ENCODE measurements around the gene NSUN7. TPM values are rescaled to one million over a fixed set of nuclear protein-coding genes. Genes with fewer than 3 reads are reported as not detected.
"Not testable (repeated sequence)": the region's sequence is repeated elsewhere in the genome, so short reads cannot be mapped to it uniquely, and the experiment has no call there.

NSUN7 gene
- total RNA-seq, 2 experiments from 2014 or later: 0.48 to 1.0 TPM

DNA sequence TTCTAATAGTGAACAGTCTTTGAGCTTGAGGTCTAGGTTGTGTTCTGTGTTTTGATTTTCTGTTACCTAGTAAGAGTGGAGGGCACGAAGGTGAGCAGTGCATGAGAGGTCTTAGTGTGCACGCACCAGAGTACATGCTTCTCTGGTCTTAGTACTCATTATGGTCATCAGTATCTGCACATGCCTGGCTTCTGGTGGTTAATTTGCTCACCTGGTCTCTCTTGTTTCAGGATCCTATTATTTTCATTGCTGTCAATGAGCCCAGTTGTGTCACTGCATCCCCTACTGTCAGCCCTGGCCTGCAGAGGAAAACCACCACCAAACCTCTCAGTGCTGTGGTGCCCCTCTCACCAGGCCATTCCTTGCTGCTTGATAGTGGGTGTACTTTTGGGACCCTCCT, 54.8 kb downstream of the NSUN7 start:
- H3K36me3 Mint-ChIP-seq (ENCODE audit: low read depth): no peaks in the 10 kb centered on the region
- no peak overlapping the region for H3K4me3 Mint-ChIP-seq
- peaks cover 18% of the 10 kb centered on the region for H3K27me3 Mint-ChIP-seq
- no peaks in the 10 kb centered on the region for H3K9me3 Mint-ChIP-seq
- H3K4me1 Mint-ChIP-seq: peaks cover 5% of the 10 kb centered on the region
- no peak for DNase-seq
- ChIA-PET POLR2A (no interaction called here), CTCF (interaction anchor here (0.5 kb wide), 1 partner anchor 126 kb away, joined by 3 read pairs; no protein-coding TSS in a partner anchor)
- no peak overlapping the region for H3K27ac Mint-ChIP-seq

DNA sequence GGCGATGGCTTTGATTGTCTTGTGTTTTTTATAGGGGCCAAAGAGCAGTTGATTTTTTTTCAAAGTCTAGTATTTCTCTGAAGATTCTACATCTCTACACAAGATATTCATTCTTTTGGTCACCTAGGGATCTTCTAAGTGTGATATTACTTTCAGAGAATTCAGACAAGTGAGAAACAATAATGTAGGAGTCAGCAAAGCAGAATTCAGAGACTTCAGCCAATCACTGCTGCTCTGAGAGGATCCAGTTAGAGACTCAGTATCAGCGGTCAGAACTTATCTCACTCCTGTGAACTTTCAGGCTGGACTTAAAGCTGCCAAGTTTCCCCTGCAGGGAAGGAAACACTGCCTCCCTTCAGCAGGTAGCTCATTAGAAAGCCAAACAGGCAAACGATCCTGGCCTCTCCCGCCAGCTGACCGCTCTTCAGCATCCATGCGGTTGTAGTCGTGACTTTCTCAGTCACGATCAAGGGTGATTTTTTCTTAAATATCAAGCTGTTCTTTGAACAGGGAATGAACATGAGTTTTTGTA, 59.2 kb downstream of the NSUN7 start:
- no peaks in the 10 kb centered on the region for H3K4me1 Mint-ChIP-seq
- H3K9me3 Mint-ChIP-seq: no peaks in the 10 kb centered on the region
- no peak overlapping the region for H3K27ac Mint-ChIP-seq
- no peaks in the 10 kb centered on the region for H3K36me3 Mint-ChIP-seq (ENCODE audit: low read depth)
- CTCF ChIA-PET: interaction anchor here (1.0 kb wide), 1 partner anchor 32 kb away, joined by 6 read pairs; no protein-coding TSS in a partner anchor
- POLR2A ChIA-PET: no interaction called here
- peaks cover 15% of the 10 kb centered on the region for H3K27me3 Mint-ChIP-seq
- no peak for DNase-seq
- no peak overlapping the region for H3K4me3 Mint-ChIP-seq

DNA sequence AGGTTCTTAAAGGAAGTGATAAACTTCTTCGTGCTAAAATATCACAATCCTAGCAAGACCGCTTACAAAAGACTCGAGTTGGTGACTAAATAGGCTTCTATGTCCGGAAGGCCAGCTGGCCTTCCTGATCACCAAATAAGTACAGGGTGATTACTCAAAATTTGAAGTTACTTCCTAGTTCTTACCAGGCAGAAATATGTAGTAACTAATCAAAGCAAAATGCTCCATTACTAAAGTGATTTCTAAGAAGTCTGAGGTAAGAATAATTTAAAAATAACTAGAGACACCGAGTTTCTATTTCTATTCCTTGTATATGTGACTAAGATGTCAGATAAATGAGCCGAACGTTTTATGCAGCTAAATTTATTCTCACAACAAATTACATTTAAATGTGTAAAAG, 62.2 kb downstream of the NSUN7 start:
- Mint-ChIP-seq H3K27ac (no peak overlapping the region), H3K36me3 (ENCODE audit: low read depth) (no peaks in the 10 kb centered on the region), H3K9me3 (no peaks in the 10 kb centered on the region), H3K4me3 (no peak overlapping the region), H3K27me3 (peaks cover 20% of the 10 kb centered on the region), H3K4me1 (no peaks in the 10 kb centered on the region)
- CTCF ChIA-PET: interaction anchor here (1.3 to 1.7 kb wide), 2 partner anchors 14 to 29 kb away, joined by 3 to 5 read pairs; no protein-coding TSS in a partner anchor
- DNase-seq: no peak
- POLR2A ChIA-PET: no interaction called here

DNA sequence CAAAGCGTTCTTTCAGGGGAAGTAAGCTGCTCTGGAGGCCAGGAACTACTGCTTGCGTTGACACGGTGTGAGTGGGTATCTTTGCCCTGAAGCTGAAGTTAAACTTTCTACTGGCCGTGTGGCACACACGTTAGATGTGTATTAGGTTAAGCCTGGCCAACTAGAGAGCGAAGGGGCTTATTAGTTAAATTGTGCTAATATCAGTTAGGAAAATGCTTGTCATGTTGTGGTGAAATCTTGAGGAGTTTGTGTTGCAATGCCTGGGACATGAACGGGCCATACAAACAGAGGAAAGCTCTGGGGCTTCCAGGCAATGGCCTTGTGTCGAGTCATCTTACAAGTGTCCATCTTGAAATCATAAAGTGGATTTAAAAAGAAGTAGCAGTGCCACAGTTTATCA, 62.6 kb downstream of the NSUN7 start:
- CTCF ChIA-PET: interaction anchor here (1.7 kb wide), 1 partner anchor 15 kb away, joined by 5 read pairs; no protein-coding TSS in a partner anchor
- POLR2A ChIA-PET: no interaction called here
- no peak overlapping the region for H3K27ac Mint-ChIP-seq

DNA sequence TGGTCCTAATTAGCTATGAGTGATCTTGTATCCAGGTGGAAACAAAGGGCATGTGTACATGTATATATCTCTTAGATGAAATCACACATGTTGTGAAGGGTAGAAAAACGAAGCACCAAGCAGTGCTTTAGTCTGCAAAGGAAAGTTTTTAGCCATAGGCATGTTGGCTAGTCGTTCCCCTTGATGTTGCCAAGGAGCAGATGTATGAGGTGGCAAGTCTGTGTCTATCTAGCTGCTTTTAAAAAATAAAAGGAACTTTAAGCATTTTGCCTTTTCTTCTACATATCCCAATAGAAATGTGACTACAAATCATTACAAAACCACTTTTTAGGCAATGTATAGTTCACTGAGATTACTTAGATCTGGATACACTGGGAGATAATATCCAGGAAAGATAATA, 63.1 kb downstream of the NSUN7 start:
- Mint-ChIP-seq H3K27ac (no peak overlapping the region), H3K36me3 (ENCODE audit: low read depth) (no peaks in the 10 kb centered on the region), H3K27me3 (peaks cover 20% of the 10 kb centered on the region), H3K9me3 (no peaks in the 10 kb centered on the region), H3K4me1 (no peaks in the 10 kb centered on the region), H3K4me3 (no peak overlapping the region)
- POLR2A ChIA-PET: no interaction called here
- no peak for DNase-seq
- CTCF ChIA-PET: no interaction called here

More for the DNA sequence above, 62.6 kb downstream of the NSUN7 start:
- Mint-ChIP-seq H3K4me3 (no peak overlapping the region), H3K36me3 (ENCODE audit: low read depth) (no peaks in the 10 kb centered on the region), H3K9me3 (no peaks in the 10 kb centered on the region), H3K4me1 (no peaks in the 10 kb centered on the region), H3K27me3 (peaks cover 20% of the 10 kb centered on the region)
- DNase-seq: no peak

DNA sequence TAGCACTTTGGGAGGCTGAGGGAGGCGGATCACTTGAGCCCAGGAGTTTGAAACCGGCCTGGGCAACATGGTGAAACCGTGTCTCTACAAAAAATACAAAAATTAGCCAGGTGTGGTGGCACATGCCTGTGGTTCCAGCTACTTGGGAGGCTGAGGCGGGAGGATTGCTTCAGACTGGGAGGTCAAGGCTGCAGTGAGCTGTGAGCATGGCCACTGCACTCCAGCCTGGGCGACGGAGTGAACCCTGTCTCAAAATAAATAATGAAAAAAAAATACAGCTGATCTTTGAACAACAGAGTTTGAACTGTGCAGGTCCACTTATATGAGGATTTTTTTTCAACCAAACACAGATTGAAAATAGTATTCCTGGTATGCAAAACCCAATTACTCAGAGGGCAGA, 67.4 kb downstream of the NSUN7 start:
- H3K9me3 Mint-ChIP-seq; H3K27me3 Mint-ChIP-seq; H3K36me3 Mint-ChIP-seq (ENCODE audit: low read depth); H3K27ac Mint-ChIP-seq; DNase-seq; H3K4me3 Mint-ChIP-seq; POLR2A ChIA-PET; H3K4me1 Mint-ChIP-seq: not testable (repeated sequence)
- CTCF ChIA-PET: interaction anchor here (0.6 kb wide), 1 partner anchor 1160 kb away, joined by 3 read pairs; no protein-coding TSS in a partner anchor

DNA sequence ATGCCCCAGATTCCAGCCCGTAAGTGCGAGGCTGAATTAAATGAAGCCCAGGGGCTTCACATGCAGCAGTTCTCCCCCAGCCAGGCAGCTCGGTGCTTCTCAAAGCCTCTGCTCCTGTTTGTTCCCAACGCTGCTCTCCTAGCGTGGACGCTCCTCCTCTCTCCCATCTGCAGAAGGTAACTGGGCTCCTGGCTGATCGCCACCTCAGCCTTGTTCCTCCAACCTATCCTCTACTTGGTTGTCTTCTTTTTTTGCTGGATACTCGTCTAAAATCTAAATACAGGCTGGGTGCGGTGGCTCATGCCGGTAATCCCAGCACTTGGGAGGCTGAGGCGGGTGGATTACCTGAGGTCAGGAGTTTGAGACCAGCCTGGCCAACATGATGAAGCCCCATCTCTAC, 70.3 kb downstream of the NSUN7 start:
- no peak for DNase-seq
- Mint-ChIP-seq H3K27ac (no peak overlapping the region), H3K36me3 (ENCODE audit: low read depth) (no peaks in the 10 kb centered on the region), H3K4me1 (no peaks in the 10 kb centered on the region), H3K27me3 (peaks cover 3% of the 10 kb centered on the region), H3K4me3 (no peak overlapping the region), H3K9me3 (no peaks in the 10 kb centered on the region)
- ChIA-PET CTCF (no interaction called here), POLR2A (no interaction called here)

DNA sequence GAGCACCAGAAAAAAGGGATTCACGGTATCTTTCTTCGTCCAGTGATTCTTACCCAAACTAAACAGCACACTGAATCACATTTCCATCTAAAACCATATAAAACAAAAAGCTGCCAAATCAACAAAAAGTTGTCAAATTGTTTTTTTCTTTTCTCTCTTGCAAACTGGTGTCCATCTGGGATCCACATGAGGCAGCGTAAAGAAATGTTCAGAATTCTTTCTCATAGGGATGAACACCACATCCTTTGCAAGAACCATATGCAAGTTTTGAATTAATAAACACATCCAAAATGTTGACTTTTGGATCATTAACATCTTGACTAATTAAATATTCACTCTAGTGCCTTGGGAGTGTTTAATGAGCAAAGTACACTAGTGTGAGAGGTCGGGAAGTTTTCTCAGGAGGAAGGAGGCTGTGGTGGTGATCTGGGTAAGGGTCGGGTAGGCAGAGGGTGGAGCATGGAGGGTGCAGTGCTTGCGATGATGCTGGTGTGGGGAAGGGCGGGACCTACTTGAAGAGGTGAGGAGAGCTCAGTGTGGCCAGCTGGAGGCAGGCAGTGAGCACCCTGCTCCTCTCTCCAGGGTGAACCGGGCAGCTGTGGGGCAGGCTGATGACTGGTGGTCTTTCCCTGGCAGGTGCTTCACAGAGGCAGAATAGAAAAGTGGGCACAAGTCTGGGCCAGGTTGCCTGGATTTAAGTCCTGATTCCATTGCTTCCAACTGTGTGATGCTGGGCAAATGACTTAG, 72.8 kb downstream of the NSUN7 start:
- Mint-ChIP-seq H3K9me3 (no peaks in the 10 kb centered on the region), H3K27me3 (peaks cover 3% of the 10 kb centered on the region), H3K27ac (no peak overlapping the region), H3K4me1 (no peaks in the 10 kb centered on the region), H3K36me3 (ENCODE audit: low read depth) (no peaks in the 10 kb centered on the region), H3K4me3 (no peak overlapping the region)
- no peak for DNase-seq
- ChIA-PET POLR2A (no interaction called here), CTCF (no interaction called here)

DNA sequence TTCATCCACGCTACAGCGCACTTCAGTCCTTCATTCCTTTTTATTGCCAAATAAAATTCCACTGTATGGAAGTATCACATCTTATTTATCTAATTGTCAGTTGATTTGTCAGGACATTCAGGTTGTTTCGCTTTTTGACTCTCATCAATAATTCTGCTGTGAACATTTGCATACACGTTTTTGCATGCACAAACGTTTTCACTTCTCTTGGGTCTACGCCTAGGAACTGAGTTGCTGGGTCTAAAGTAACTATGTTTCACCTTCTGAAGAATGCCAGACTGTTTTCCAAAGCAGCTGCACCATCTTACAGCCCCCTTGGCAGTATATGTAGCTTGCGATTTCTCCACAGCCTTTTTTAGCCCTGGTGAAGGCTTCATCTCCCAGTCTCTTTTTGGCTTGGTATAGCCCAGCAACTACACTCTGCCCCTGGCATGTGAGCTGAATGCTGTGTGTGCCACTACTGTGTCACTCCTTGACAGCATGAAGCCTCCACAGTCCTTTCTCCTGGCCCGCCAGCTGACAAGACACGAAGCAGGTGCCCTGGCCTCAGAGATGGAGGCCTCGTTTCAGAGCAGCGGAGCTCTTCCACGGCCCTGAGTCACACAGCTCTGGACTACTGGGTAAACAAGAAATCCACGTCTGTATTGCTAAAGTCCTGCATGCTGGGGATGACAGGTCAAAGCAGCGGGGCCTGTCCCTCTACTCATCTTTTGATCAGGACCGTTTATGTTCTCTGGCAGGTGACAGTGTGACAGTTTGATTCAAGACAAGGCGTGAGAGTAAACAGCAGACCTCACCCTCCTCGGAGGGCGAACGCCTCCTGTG, 75.5 kb downstream of the NSUN7 start:
- Mint-ChIP-seq H3K4me1 (no peaks in the 10 kb centered on the region), H3K27me3 (peaks cover 4% of the 10 kb centered on the region), H3K4me3 (no peak overlapping the region), H3K9me3 (no peaks in the 10 kb centered on the region), H3K36me3 (ENCODE audit: low read depth) (no peaks in the 10 kb centered on the region), H3K27ac (no peak overlapping the region)
- ChIA-PET POLR2A (no interaction called here), CTCF (interaction anchor here (0.6 to 1.1 kb wide), 2 partner anchors 16 to 298 kb away, joined by 5 read pairs; no protein-coding TSS in a partner anchor)
- DNase-seq: no peak

DNA sequence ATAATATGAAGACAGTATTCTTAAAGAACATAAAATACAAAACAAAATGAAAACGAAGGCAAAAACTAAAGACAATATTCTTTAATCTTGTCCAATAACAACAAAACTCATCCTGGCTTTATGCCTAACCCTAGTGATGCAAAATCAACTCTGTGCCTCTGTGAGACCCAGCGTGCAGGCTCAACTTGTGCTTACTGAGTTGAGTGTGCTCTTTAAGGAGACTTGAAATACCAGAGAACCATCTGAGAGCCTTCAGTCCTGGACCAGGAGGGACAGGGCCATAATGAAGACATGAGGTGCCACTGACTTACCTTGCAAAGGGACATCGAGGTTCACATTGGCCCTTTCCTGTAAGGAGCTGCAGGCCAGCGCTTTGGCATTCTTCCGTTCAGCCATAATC, 77.1 kb downstream of the NSUN7 start:
- POLR2A ChIA-PET: no interaction called here
- Mint-ChIP-seq H3K4me1 (no peaks in the 10 kb centered on the region), H3K9me3 (no peaks in the 10 kb centered on the region), H3K27ac (no peak overlapping the region), H3K4me3 (no peak overlapping the region), H3K36me3 (ENCODE audit: low read depth) (no peaks in the 10 kb centered on the region), H3K27me3 (peaks cover 5% of the 10 kb centered on the region)
- CTCF ChIA-PET: no interaction called here
- no peak for DNase-seq

DNA sequence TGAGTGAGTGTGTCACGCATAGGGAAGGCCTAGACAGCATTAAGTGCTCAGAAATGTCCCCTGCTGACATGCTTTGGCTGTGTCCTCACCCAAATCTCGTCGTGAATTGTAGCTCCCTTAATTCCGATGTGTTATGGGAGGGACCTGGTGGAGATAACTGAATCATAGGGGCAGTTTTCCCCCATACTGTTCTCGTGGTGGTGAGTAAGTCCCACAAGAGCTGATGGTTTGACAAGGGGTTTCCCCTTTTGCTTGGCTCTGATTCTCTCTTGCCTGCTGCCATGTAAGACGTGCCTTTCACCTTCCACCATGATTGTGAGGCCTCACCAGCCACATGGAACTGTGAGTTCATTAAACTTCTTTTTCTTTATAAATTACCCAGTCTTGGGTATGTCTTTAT, 78.0 kb downstream of the NSUN7 start:
- ChIA-PET POLR2A (no interaction called here), CTCF (no interaction called here)
- no peaks in the 10 kb centered on the region for H3K36me3 Mint-ChIP-seq (ENCODE audit: low read depth)
- no peak overlapping the region for H3K4me3 Mint-ChIP-seq
- no peaks in the 10 kb centered on the region for H3K4me1 Mint-ChIP-seq
- no peaks in the 10 kb centered on the region for H3K9me3 Mint-ChIP-seq
- peaks cover 5% of the 10 kb centered on the region for H3K27me3 Mint-ChIP-seq
- H3K27ac Mint-ChIP-seq: no peak overlapping the region
- DNase-seq: no peak

DNA sequence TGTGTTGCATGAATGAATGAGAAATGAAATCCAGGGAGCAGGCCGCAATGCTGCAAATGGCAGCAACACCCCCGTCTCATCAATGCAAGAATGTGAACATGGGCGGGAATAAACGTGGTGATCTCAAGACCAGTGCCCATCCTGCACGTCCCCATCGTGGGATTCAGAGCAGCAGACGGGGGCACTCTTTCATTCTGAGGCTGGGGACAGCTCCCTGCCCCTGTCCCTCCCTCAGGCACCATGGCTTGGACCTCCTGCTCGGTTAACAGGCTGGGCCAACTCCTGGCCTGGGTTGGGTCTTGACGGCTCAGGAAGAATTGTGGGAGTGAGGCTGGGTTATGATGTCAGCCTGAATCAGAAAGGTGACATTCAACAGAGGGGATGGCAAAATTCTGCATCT, 78.9 kb downstream of the NSUN7 start:
- Mint-ChIP-seq H3K9me3 (no peaks in the 10 kb centered on the region), H3K27ac (no peak overlapping the region), H3K36me3 (ENCODE audit: low read depth) (no peaks in the 10 kb centered on the region), H3K4me1 (no peaks in the 10 kb centered on the region), H3K27me3 (peaks cover 2% of the 10 kb centered on the region), H3K4me3 (no peak overlapping the region)
- DNase-seq: no peak
- ChIA-PET POLR2A (no interaction called here), CTCF (no interaction called here)

DNA sequence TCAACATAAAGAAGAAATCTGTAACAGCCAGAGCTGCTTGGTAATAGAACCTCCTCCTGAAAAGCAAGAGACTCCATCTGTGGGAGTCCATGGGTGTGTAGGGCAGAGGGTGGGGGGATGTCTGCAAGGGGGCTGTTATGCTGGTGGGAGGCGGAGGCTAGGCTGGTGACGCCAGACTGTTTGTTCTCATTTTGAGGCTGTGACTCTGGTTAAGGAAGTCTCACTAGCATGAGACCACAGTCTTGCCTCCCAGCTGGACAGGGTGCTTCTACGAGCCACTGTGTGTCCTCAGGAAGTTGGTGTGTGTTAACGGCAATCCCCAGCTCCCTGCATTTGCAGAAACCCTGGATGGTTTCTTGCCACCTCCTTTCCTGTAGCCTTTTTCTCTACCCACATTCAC, 79.8 kb downstream of the NSUN7 start:
- ChIA-PET CTCF (interaction anchor here (4.1 kb wide), 1 partner anchor 11 kb away, joined by 19 read pairs; no protein-coding TSS in a partner anchor), POLR2A (no interaction called here)

More for the DNA sequence above, 79.8 kb downstream of the NSUN7 start:
- peaks cover 2% of the 10 kb centered on the region for H3K27me3 Mint-ChIP-seq
- H3K4me3 Mint-ChIP-seq: no peak overlapping the region
- DNase-seq: no peak
- no peaks in the 10 kb centered on the region for H3K36me3 Mint-ChIP-seq (ENCODE audit: low read depth)
- no peaks in the 10 kb centered on the region for H3K4me1 Mint-ChIP-seq
- H3K9me3 Mint-ChIP-seq: no peaks in the 10 kb centered on the region
- H3K27ac Mint-ChIP-seq: no peak overlapping the region
